GM12875 (cell line): ENCODE measurements around the gene PCGF2.

Experiments
- H3K4me3 ChIP-seq: one replicate; pipeline ENCODE4 v1.5.1; 2011; ENCODE audit warnings: low read depth, low read length, control low read depth
- CTCF ChIP-seq: IDR thresholded peaks from 2 replicates; pipeline ENCODE4 v1.5.1; 2011; ENCODE audit warnings: low read depth, mild to moderate bottlenecking, control low read depth, inconsistent platforms, low read length, moderate library complexity, borderline replicate concordance; ENCODE audit not compliant: insufficient read depth

Gene PCGF2

DNA sequence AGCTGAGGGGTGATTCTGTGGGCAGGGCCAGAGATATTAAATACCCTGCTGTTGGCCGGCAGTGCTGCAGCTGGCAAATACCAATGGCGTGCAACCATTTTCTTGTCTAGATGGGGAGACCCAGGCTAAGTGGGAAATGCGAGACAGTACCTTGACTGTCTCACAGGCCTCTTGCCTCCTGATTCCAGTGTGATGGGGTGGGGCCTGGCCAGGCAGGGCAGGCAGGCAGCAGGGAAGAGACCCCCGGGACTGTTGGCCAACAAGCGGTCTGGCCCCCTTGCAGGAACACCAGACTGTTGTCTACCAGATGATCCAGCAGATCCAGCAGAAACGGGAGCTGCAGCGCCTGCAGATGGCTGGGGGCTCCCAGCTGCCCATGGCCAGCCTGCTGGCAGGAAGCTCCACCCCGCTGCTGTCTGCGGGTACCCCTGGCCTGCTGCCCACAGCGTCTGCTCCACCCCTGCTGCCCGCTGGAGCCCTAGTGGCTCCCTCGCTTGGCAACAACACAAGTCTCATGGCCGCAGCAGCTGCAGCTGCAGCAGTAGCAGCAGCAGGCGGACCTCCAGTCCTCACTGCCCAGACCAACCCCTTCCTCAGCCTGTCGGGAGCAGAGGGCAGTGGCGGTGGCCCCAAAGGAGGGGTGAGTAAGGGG lies 23.7 kb downstream of the PCGF2 start:
- no peak for TF ChIP-seq CTCF

GRCh38 chr17:38721802-38722201 lies 26.3 kb downstream of the PCGF2 start:
- TF ChIP-seq CTCF: no peak
- H3K4me3 ChIP-seq: no peak overlapping the region

More for the DNA sequence above, 23.7 kb downstream of the PCGF2 start:
- H3K4me3 ChIP-seq: no peak overlapping the region

- H3K4me3 ChIP-seq: no peak overlapping the region
- no peak for TF ChIP-seq CTCF
Measured at GRCh38 chr17:38720941-38721340, 27.2 kb downstream of the PCGF2 start.

- H3K4me3 ChIP-seq: no peak overlapping the region
- no peak for TF ChIP-seq CTCF
Measured at GRCh38 chr17:38719943-38720641, 28.0 kb downstream of the PCGF2 start.

GRCh38 chr17:38719289-38719942 lies 28.7 kb downstream of the PCGF2 start:
- no peak overlapping the region for H3K4me3 ChIP-seq
- TF ChIP-seq CTCF: no peak

- TF ChIP-seq CTCF: no peak
- no peak overlapping the region for H3K4me3 ChIP-seq
Measured at GRCh38 chr17:38717139-38717745, 30.9 kb downstream of the PCGF2 start.
